Ovary (tissue), 9 donors: ENCODE data around the gene RIC1. TPM values are rescaled to one million over a fixed set of nuclear protein-coding genes. Genes with fewer than 3 reads are reported as not detected.
"Not testable (repeated sequence)": the region's sequence is repeated elsewhere in the genome, so short reads cannot be mapped to it uniquely, and the experiment has no call there.

ENCODE experiments used
- DNase-seq, 5 donors: peaks; one replicate each; pipeline ENCODE4 v3.0.0-alpha.2; 2019 to 2020
- H3K27ac ChIP-seq, 2 donors: fragments of 200-600 bp; one replicate each; pipeline versions ENCODE4 v1.5.1 to v1.8.0; 2019 to 2022
- H3K27me3 ChIP-seq: fragments of 200-600 bp; one replicate; pipeline ENCODE4 v1.8.0; 2022
- H3K36me3 ChIP-seq: fragments of 200-600 bp; sonication (generic); one replicate; pipeline ENCODE4 v1.5.1; 2019
- H3K4me1 ChIP-seq: one replicate; pipeline ENCODE4 v1.8.1; 2013; ENCODE audit warnings: mild to moderate bottlenecking, moderate library complexity; ENCODE audit not compliant: insufficient read depth
- H3K4me3 ChIP-seq: fragments of 200-600 bp; sonication (generic); one replicate; pipeline ENCODE4 v1.5.1; 2017
- H3K9me3 ChIP-seq, 2 donors: fragments of 200-600 bp in 1 of 2; sonication (generic) in 1 of 2; one replicate each; pipeline versions ENCODE4 v1.5.1 to v1.8.1; 2013 to 2019; ENCODE audit warnings: mild to moderate bottlenecking in 1 of 2, moderate library complexity in 1 of 2
- EP300 ChIP-seq: sonication (generic); formaldehyde crosslinking; IDR thresholded peaks from one replicate; pipeline ENCODE4 v1.6.1; 2017; ENCODE audit warnings: antibody characterized with exemption
- POLR2A ChIP-seq: fragments of 450-650 bp; IDR thresholded peaks from one replicate; pipeline ENCODE4 v1.6.1; 2017; ENCODE audit warnings: antibody characterized with exemption, mild to moderate bottlenecking, moderate library complexity
- WGBS, 3 donors: extraction: QIAGEN DNeasy Blood & Tissue Kit in 1 of 3; methylation state at CpG; one replicate each; pipeline versions ENCODE4 v1.1.5 to v1.1.7; 2013 to 2017; 5-methylcytosine and 5-hydroxymethylcytosine counted together
- intact Hi-C, 4 donors: fragments of 100-400 bp; cut with DNase I; formaldehyde crosslinking; loops; one replicate each; pipeline versions ENCODE4 v1.11.0 to v1.15.1; 2022 to 2023
- polyA plus RNA-seq, 2 donors: library from polyadenylated mRNA; stranded (reverse); fragments of 200-250 nt in 1 of 2; fragments of 350-450 nt in 1 of 2; fragmentation: Illumina TruSeq in 1 of 2; extraction: RNeasy Lipid Tissue Mini Kit (QIAGEN cat#74804) in 1 of 2; gene quantifications; one replicate each; pipeline ENCODE4 v1.2.3, GENCODE V29; 2013 to 2014
- total RNA-seq, 7 donors: library from RNA; depleted of rRNA in 2 of 7; stranded (reverse); fragments of >200 nt in 2 of 7; fragmentation: NEBNext Ultra II Directional in 3 of 7; extraction: Animal tissue kit (Norgen Biotek cat#: 25700) in 3 of 7; gene quantifications; one replicate each; pipeline versions ENCODE4 v1.1.0 to v1.2.4, GENCODE V29; 2016 to 2023
- TF ChIP-seq, protein P1 (sequence below), 3 donors: fragments of 450-650 bp in 2 of 3; fragments of 200-600 bp in 1 of 3; IDR thresholded peaks; one replicate each; pipeline versions ENCODE4 v1.5.1 to v1.8.0; 2016 to 2022; ENCODE audit warnings: antibody characterized with exemption in 3 of 3, mild to moderate bottlenecking in 1 of 3
- donor health status: DM: no; HTN: no; CAD: no; lungs with moderate emphysema.
- donor health status: DM: no; HTN: no; CAD: no.
- donor health status: Bipolar disorder and iron deficiency.
- donor health status: DM: yes; HTN: yes; CAD: no.
- donor health status: DM: no; HTN: no; CAD: no.
- donor health status: DM: yes; HTN: yes; CAD: no.

RIC1 gene
- total and polyA plus RNA-seq, 9 donors = 6.9 to 35.6 (median 18.0) TPM

DNA sequence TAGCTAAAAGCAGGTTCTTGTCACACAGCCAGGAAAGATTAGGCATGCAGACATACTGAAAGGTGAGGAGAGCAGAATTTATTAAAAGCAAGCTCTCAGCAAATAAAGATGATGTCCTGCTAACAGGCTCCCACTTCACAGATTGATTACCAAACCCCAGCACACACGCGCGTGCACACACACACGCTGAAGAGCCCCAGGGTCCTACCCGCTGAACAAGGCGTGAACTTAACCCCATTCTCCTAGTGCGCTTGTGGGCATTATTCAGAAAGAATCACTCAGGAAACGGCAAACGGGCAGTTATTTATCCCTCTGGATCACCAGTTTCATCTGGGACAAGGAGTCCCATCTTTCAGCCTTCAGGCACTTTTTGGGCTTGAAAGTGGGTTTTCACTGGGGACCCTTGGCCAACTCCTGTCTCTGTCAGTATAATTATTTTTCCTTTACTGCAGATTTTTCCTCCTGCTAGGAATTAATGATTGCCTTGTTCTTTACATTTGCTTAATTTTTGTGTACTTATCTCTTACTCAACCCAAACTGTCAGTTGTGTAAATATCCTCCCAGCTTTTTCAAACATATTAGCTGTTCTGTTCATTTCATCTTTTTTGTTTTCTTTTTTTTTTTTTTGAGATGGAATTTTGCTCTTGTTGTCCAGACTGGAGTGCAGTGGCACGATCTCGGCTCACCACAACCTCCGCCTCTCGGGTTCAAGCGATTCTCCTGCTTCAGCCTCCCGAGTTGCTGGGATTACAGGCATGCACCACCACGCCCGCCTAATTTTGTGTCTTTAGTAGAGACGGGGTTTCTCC is 92.6 kb downstream of the RIC1 start:
- intact Hi-C loops = no loop called here
- TF ChIP-seq POLR2A (no peak), EP300 (no peak)
- TF ChIP-seq, protein P1, sequence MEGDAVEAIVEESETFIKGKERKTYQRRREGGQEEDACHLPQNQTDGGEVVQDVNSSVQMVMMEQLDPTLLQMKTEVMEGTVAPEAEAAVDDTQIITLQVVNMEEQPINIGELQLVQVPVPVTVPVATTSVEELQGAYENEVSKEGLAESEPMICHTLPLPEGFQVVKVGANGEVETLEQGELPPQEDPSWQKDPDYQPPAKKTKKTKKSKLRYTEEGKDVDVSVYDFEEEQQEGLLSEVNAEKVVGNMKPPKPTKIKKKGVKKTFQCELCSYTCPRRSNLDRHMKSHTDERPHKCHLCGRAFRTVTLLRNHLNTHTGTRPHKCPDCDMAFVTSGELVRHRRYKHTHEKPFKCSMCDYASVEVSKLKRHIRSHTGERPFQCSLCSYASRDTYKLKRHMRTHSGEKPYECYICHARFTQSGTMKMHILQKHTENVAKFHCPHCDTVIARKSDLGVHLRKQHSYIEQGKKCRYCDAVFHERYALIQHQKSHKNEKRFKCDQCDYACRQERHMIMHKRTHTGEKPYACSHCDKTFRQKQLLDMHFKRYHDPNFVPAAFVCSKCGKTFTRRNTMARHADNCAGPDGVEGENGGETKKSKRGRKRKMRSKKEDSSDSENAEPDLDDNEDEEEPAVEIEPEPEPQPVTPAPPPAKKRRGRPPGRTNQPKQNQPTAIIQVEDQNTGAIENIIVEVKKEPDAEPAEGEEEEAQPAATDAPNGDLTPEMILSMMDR (IDR thresholded peaks at IDR 0.05) = no peak
- Histone ChIP-seq H3K36me3 (no peaks in the 10 kb centered on the region), H3K27ac (no peak overlapping the region), H3K4me3 (no peak overlapping the region), H3K9me3 (no peaks in the 10 kb centered on the region), H3K27me3 (no peaks in the 10 kb centered on the region), H3K4me1 (no peaks in the 10 kb centered on the region)
- DNase-seq = no peak
- 95 to 96% (median 96%) methylated on average over 18 of the region's 18 CpGs for WGBS, 3 donors

DNA sequence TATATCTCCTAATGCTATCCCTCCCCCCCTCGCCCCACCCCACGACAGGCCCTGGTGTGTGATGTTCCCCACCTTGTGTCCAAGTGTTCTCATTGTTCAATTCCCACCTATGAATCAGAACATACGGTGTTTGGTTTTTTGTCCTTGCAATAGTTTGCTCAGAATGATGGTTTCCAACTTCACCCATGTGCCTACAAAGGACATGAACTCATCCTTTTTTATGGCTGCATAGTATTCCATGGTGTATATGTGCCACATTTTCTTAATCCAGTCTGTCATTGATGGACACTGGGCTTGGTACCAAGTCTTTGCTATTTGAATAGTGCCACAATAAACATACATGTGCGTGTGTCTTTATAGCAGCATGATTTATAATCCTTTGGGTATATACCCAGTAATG is 93.8 kb downstream of the RIC1 start:
- intact Hi-C loops, H3K9me3 ChIP-seq, DNase-seq, H3K4me3 ChIP-seq, H3K27me3 ChIP-seq, H3K36me3 ChIP-seq, H3K27ac ChIP-seq, H3K4me1 ChIP-seq: not testable (repeated sequence)
- 94 to 99% (median 96%) methylated on average over 4 of the region's 4 CpGs for WGBS, 3 donors

DNA sequence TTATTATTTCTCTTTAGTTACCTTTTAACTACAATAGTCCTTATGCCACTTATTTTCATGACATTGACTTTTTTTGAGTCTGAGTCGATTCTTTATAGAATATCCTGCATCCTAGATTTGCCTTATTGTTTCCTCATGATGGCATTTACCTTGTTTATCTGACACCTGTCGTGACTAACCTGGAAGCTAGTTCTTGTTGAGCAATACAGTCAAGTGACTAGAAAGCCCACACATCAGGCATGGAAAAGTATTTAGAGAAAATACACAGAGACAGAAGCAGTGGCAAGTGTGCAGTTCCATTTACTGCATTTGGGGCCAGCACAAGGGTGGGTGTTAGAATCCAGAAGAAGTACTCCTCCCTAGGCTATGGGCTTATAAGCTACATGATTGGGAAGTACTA is 106.2 kb downstream of the RIC1 start:
- Histone ChIP-seq H3K27me3 (no peaks in the 10 kb centered on the region), H3K9me3 (no peaks in the 10 kb centered on the region), H3K4me3 (no peak overlapping the region), H3K4me1 (no peaks in the 10 kb centered on the region), H3K27ac (no peak overlapping the region), H3K36me3 (no peaks in the 10 kb centered on the region)
- DNase-seq = no peak
- no peak for TF ChIP-seq EP300
- TF ChIP-seq, protein P1 (IDR thresholded peaks at IDR 0.05) = no peak
- TF ChIP-seq POLR2A = no peak
- WGBS, 3 donors = 98 to 99% (median 99%) methylated on average over 2 of the region's 2 CpGs
- intact Hi-C loops = no loop called here

DNA sequence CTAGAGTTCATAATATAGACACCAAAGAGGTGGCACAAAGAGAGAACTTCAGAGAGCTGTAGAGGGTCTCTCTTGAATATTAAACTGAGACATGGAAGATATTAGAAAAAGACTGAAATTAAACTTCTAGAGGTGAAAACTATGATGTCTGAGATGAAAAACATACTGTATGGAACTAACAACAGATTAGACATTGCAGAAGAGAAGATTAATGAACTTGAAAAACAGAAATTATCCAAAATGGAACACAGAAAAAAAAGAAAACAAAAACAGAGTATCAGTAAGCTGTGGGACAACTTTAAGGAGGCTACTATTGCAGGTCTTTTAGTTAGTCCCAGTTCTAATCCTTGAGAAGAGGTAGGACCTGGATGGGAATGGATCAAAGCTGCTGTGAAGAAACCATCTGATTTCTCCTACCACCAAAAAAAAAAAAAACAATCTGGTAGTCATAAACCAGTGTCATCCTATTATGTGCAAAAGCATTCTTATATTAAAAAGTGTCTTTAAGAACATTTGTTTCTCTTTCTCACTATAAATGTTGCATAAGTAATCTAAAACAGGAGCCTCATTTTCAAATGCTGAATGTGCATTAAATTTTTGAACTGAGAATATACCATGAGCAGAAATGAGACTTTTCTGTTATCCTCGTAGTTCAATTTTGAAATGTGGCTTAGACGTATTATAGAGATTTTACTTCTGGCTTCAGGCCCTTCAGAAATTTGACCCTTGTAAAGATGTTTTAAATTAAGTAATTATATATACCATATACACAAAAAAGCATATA is 107.8 kb downstream of the RIC1 start:
- 47 to 95% (median 49%) methylated on average over 2 of the region's 2 CpGs for WGBS, 3 donors
- no peaks in the 10 kb centered on the region for H3K36me3 ChIP-seq
- no peak overlapping the region for H3K4me3 ChIP-seq
- H3K4me1 ChIP-seq = no peaks in the 10 kb centered on the region
- H3K27ac ChIP-seq = no peak overlapping the region
- intact Hi-C loops = no loop called here
- H3K27me3 ChIP-seq = no peaks in the 10 kb centered on the region
- H3K9me3 ChIP-seq = no peaks in the 10 kb centered on the region
- TF ChIP-seq, protein P1 (IDR thresholded peaks at IDR 0.05) = no peak
- TF ChIP-seq POLR2A (no peak), EP300 (no peak)
- no peak for DNase-seq

DNA sequence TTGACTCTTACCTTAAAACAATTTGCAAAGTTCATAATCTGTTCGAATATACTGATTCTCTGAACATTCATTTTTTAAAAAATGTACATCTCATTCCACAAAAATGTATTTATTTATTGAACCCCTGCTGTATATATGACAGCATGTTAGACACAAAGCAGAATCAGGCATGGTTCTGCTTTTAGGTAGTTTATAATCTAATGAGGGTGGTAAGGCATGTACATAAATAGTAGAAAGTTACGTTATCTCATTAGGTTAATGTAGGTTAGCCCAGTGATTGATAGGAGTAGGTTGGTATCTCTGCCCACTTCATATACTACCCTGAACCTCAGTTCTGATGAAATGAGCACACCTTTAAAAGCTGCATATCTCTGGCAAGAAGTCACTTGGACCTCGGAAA is 114.2 kb downstream of the RIC1 start:
- Histone ChIP-seq H3K27me3 (no peaks in the 10 kb centered on the region), H3K4me3 (no peak overlapping the region), H3K36me3 (no peaks in the 10 kb centered on the region), H3K4me1 (no peaks in the 10 kb centered on the region), H3K27ac (no peak overlapping the region), H3K9me3 (no peaks in the 10 kb centered on the region)
- WGBS, 3 donors = 91 to 95% (median 95%) methylated on average over 3 of the region's 3 CpGs
- intact Hi-C loops = no loop called here
- no peak for DNase-seq
- TF ChIP-seq, protein P1 (IDR thresholded peaks at IDR 0.05) = no peak
- TF ChIP-seq POLR2A (no peak), EP300 (no peak)
